A673 (cell line): ENCODE measurements around the gene GDF15.

Experiments
- CTCF ChIP-seq: fragments of 300-800, 200-600 bp; sonication (generic); conservative IDR thresholded peaks from 2 replicates; pipeline ENCODE4 v1.5.1; 2017; ENCODE audit warnings: low read depth, mild to moderate bottlenecking, antibody characterized with exemption, low read length, moderate library complexity, mixed read lengths
- EZH2 ChIP-seq: fragments of 200-600 bp; sonication (generic); IDR thresholded peaks from 2 replicates; pipeline ENCODE4 v1.6.1; 2017; ENCODE audit warnings: borderline replicate concordance, low read depth, mild to moderate bottlenecking, mixed read lengths, antibody characterized with exemption, low read length; ENCODE audit not compliant: poor library complexity, severe bottlenecking

GRCh38 chr19:18388100-18388959 lies 2.4 kb downstream of the GDF15 start:
- peak; percentile 99 for TF ChIP-seq CTCF
- TF ChIP-seq EZH2, result no peak
